ENCODE measurements around the gene ST6GAL2.

ST6GAL2 gene

GRCh38 chr2:106800976-106801655 is 84.9 kb downstream of the ST6GAL2 start:
- no peaks in the 10 kb centered on the region for H3K36me3 ChIP-seq (ENCODE audit: control insufficient read depth, insufficient read depth, low read length)
- no peak overlapping the region for H3K27ac ChIP-seq (ENCODE audit: insufficient read depth, low read length, poor library complexity, severe bottlenecking)
- DNase-seq: no peak
- no peaks in the 10 kb centered on the region for H3K9me3 ChIP-seq (ENCODE audit: control insufficient read depth, low read length)
- no peaks in the 10 kb centered on the region for H3K27me3 ChIP-seq (replicated peaks; ENCODE audit: control insufficient read depth, insufficient read depth, low read length, poor library complexity, severe bottlenecking)
- no peaks in the 10 kb centered on the region for H3K4me1 ChIP-seq (ENCODE audit: control insufficient read depth, insufficient read depth, low read length, poor library complexity, severe bottlenecking)
- H3K4me3 ChIP-seq (ENCODE audit: insufficient read depth, low read depth, low read length, poor library complexity, severe bottlenecking): no peak overlapping the region

GRCh38 chr2:106800180-106800579 is 85.8 kb downstream of the ST6GAL2 start:
- H3K9me3 ChIP-seq (ENCODE audit: control insufficient read depth, low read length): no peaks in the 10 kb centered on the region
- no peaks in the 10 kb centered on the region for H3K36me3 ChIP-seq (ENCODE audit: control insufficient read depth, insufficient read depth, low read length)
- no peaks in the 10 kb centered on the region for H3K4me1 ChIP-seq (ENCODE audit: control insufficient read depth, insufficient read depth, low read length, poor library complexity, severe bottlenecking)
- no peaks in the 10 kb centered on the region for H3K27me3 ChIP-seq (replicated peaks; ENCODE audit: control insufficient read depth, insufficient read depth, low read length, poor library complexity, severe bottlenecking)
- no peak for DNase-seq
- H3K27ac ChIP-seq (ENCODE audit: insufficient read depth, low read length, poor library complexity, severe bottlenecking): no peak overlapping the region
- H3K4me3 ChIP-seq (ENCODE audit: insufficient read depth, low read depth, low read length, poor library complexity, severe bottlenecking): no peak overlapping the region

DNA sequence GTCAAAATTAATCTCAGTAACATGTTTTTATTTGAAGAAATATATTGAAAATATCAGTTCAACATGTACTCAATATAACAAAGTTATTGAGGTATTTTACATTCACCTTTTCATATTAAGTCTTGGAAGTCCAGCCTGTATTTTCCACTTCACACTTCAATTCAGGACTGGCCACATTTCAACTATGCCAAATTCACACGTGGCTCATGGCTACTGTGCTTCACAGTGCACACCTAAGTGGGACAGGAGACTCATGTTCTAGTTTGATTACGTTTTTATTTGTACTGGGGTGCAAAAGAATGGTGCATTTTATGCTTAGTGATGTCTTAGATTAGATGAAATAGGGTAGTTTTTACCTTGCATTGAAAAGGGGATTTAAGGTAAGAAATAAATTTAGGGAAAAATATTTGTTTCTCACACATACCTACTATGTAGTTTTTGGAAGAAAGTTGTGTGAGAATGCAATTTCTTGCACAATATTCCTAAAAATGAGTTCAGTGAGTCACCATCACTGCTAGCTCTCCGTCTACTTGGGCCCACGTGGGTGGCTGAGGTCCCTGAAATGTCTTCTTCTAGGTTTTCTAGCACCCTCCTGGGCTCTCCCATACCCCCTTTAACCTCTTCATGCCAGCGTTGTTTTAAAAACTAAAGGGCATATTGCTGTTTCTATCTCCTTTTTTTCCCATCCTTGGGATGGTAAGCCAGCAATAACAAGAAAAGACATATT is 87.0 kb downstream of the ST6GAL2 start:
- no peaks in the 10 kb centered on the region for H3K4me1 ChIP-seq (ENCODE audit: control insufficient read depth, insufficient read depth, low read length, poor library complexity, severe bottlenecking)
- H3K9me3 ChIP-seq (ENCODE audit: control insufficient read depth, low read length): no peaks in the 10 kb centered on the region
- no peak overlapping the region for H3K4me3 ChIP-seq (ENCODE audit: insufficient read depth, low read depth, low read length, poor library complexity, severe bottlenecking)
- H3K27me3 ChIP-seq (replicated peaks; ENCODE audit: control insufficient read depth, insufficient read depth, low read length, poor library complexity, severe bottlenecking): no peaks in the 10 kb centered on the region
- H3K36me3 ChIP-seq (ENCODE audit: control insufficient read depth, insufficient read depth, low read length): no peaks in the 10 kb centered on the region
- H3K27ac ChIP-seq (ENCODE audit: insufficient read depth, low read length, poor library complexity, severe bottlenecking): no peak overlapping the region
- DNase-seq: no peak

- Histone ChIP-seq H3K27ac (ENCODE audit: insufficient read depth, low read length, poor library complexity, severe bottlenecking) (no peak overlapping the region), H3K36me3 (ENCODE audit: control insufficient read depth, insufficient read depth, low read length) (no peaks in the 10 kb centered on the region), H3K27me3 (replicated peaks; ENCODE audit: control insufficient read depth, insufficient read depth, low read length, poor library complexity, severe bottlenecking) (no peaks in the 10 kb centered on the region), H3K4me3 (ENCODE audit: insufficient read depth, low read depth, low read length, poor library complexity, severe bottlenecking) (no peak overlapping the region), H3K4me1 (ENCODE audit: control insufficient read depth, insufficient read depth, low read length, poor library complexity, severe bottlenecking) (no peaks in the 10 kb centered on the region), H3K9me3 (ENCODE audit: control insufficient read depth, low read length) (no peaks in the 10 kb centered on the region)
- no peak for DNase-seq
These were observed 88.5 kb downstream of the ST6GAL2 start for GRCh38 chr2:106797494-106797893.

DNA sequence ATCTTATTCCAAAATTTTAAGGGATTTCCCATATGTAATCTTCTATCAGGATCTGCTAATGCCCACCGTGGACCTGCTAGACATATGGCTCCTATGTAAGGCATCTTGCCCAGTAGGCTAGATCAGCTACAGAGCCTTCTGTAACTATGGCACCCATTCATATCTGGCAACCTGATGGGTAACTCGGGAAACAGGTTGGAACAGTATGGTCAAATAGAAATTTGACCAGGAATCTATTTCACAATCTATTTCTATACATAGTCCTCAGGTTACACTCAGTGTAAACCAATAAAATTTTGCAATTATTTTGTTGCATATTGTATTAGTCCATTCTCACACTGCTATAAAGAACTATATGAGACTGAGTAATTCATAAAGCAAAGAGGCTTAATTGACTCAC is 93.3 kb downstream of the ST6GAL2 start:
- Histone ChIP-seq H3K4me3 (ENCODE audit: insufficient read depth, low read depth, low read length, poor library complexity, severe bottlenecking) (no peak overlapping the region), H3K36me3 (ENCODE audit: control insufficient read depth, insufficient read depth, low read length) (no peaks in the 10 kb centered on the region), H3K9me3 (ENCODE audit: control insufficient read depth, low read length) (no peaks in the 10 kb centered on the region), H3K4me1 (ENCODE audit: control insufficient read depth, insufficient read depth, low read length, poor library complexity, severe bottlenecking) (no peaks in the 10 kb centered on the region), H3K27ac (ENCODE audit: insufficient read depth, low read length, poor library complexity, severe bottlenecking) (no peak overlapping the region), H3K27me3 (replicated peaks; ENCODE audit: control insufficient read depth, insufficient read depth, low read length, poor library complexity, severe bottlenecking) (no peaks in the 10 kb centered on the region)
- DNase-seq: no peak

DNA sequence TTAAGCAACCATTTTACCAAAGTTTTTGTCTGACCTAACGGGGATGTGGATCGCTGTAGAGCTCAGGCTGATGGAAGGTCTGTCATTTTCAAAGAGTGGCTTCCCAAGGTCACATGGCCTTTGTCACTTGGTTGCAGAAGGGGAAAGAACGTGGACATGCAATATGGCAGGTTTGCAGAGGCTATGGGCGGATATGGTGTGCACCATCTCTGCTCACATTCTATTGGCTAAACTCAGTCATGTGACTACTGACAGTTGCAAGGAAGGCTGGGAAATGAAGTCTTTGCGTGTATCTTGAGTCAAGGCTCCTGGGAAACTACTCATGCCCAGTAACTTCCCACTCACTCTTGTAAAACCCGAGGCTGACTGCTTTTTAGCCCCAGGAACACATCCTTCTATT is 96.8 kb downstream of the ST6GAL2 start:
- H3K27me3 ChIP-seq (replicated peaks; ENCODE audit: control insufficient read depth, insufficient read depth, low read length, poor library complexity, severe bottlenecking): no peaks in the 10 kb centered on the region
- no peaks in the 10 kb centered on the region for H3K4me1 ChIP-seq (ENCODE audit: control insufficient read depth, insufficient read depth, low read length, poor library complexity, severe bottlenecking)
- H3K27ac ChIP-seq (ENCODE audit: insufficient read depth, low read length, poor library complexity, severe bottlenecking): no peak overlapping the region
- H3K9me3 ChIP-seq (ENCODE audit: control insufficient read depth, low read length): no peaks in the 10 kb centered on the region
- H3K4me3 ChIP-seq (ENCODE audit: insufficient read depth, low read depth, low read length, poor library complexity, severe bottlenecking): no peak overlapping the region
- H3K36me3 ChIP-seq (ENCODE audit: control insufficient read depth, insufficient read depth, low read length): no peaks in the 10 kb centered on the region
- no peak for DNase-seq

DNA sequence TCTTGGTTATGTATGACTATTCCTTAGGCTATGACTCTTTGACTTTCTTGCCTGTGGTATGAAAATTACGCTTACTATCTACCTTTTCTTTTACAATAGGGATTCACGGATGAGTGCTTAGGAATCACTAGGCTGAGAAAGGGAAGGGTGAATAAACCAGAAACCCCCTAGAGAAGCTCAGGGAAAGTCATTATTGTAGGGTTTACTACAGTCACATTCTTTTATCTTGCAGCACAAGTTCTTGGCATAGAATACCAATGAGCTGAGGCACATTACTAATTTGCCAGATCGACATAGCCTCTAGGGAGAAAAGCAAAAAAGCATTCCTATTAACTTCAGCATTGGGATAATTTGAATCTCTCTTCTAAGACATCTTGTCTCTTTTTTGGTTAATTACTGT is 103.3 kb downstream of the ST6GAL2 start:
- DNase-seq: no peak
- Histone ChIP-seq H3K27ac (ENCODE audit: insufficient read depth, low read length, poor library complexity, severe bottlenecking) (no peak overlapping the region), H3K9me3 (ENCODE audit: control insufficient read depth, low read length) (no peaks in the 10 kb centered on the region), H3K27me3 (replicated peaks; ENCODE audit: control insufficient read depth, insufficient read depth, low read length, poor library complexity, severe bottlenecking) (no peaks in the 10 kb centered on the region), H3K4me1 (ENCODE audit: control insufficient read depth, insufficient read depth, low read length, poor library complexity, severe bottlenecking) (no peaks in the 10 kb centered on the region), H3K36me3 (ENCODE audit: control insufficient read depth, insufficient read depth, low read length) (no peaks in the 10 kb centered on the region), H3K4me3 (ENCODE audit: insufficient read depth, low read depth, low read length, poor library complexity, severe bottlenecking) (no peak overlapping the region)

GRCh38 chr2:106781196-106781595 is 104.8 kb downstream of the ST6GAL2 start:
- no peaks in the 10 kb centered on the region for H3K36me3 ChIP-seq (ENCODE audit: control insufficient read depth, insufficient read depth, low read length)
- no peaks in the 10 kb centered on the region for H3K27me3 ChIP-seq (replicated peaks; ENCODE audit: control insufficient read depth, insufficient read depth, low read length, poor library complexity, severe bottlenecking)
- H3K4me3 ChIP-seq (ENCODE audit: insufficient read depth, low read depth, low read length, poor library complexity, severe bottlenecking): no peak overlapping the region
- no peaks in the 10 kb centered on the region for H3K9me3 ChIP-seq (ENCODE audit: control insufficient read depth, low read length)
- no peak overlapping the region for H3K27ac ChIP-seq (ENCODE audit: insufficient read depth, low read length, poor library complexity, severe bottlenecking)
- H3K4me1 ChIP-seq (ENCODE audit: control insufficient read depth, insufficient read depth, low read length, poor library complexity, severe bottlenecking): no peaks in the 10 kb centered on the region
- no peak for DNase-seq

DNA sequence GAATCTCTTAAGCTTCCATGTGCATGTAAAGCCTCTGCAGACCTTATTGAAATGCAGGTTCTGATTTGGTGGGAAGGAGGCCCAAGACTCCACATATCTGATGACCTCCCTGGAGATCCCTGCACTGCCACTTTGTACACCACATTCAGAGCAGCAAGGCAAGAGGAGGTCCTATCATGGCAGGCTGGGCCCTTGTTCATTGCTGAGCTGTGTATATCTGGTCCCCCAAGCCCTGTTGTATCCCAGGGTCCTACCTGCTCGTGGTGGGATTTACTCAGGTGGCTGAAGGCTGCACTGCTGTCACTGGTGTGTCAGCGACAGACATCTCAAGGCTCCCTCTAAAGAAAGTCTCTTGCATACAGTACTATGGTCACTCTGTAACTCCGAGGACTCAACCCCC is 114.2 kb downstream of the ST6GAL2 start:
- no peak for DNase-seq
- Histone ChIP-seq H3K9me3 (ENCODE audit: control insufficient read depth, low read length) (no peaks in the 10 kb centered on the region), H3K27ac (ENCODE audit: insufficient read depth, low read length, poor library complexity, severe bottlenecking) (no peak overlapping the region), H3K4me3 (ENCODE audit: insufficient read depth, low read depth, low read length, poor library complexity, severe bottlenecking) (no peak overlapping the region), H3K4me1 (ENCODE audit: control insufficient read depth, insufficient read depth, low read length, poor library complexity, severe bottlenecking) (no peaks in the 10 kb centered on the region), H3K27me3 (replicated peaks; ENCODE audit: control insufficient read depth, insufficient read depth, low read length, poor library complexity, severe bottlenecking) (no peaks in the 10 kb centered on the region), H3K36me3 (ENCODE audit: control insufficient read depth, insufficient read depth, low read length) (no peaks in the 10 kb centered on the region)

- H3K27me3 ChIP-seq (replicated peaks; ENCODE audit: control insufficient read depth, insufficient read depth, low read length, poor library complexity, severe bottlenecking): no peaks in the 10 kb centered on the region
- no peak for DNase-seq
- H3K9me3 ChIP-seq (ENCODE audit: control insufficient read depth, low read length): no peaks in the 10 kb centered on the region
- no peaks in the 10 kb centered on the region for H3K36me3 ChIP-seq (ENCODE audit: control insufficient read depth, insufficient read depth, low read length)
- H3K27ac ChIP-seq (ENCODE audit: insufficient read depth, low read length, poor library complexity, severe bottlenecking): no peak overlapping the region
- no peaks in the 10 kb centered on the region for H3K4me1 ChIP-seq (ENCODE audit: control insufficient read depth, insufficient read depth, low read length, poor library complexity, severe bottlenecking)
- H3K4me3 ChIP-seq (ENCODE audit: insufficient read depth, low read depth, low read length, poor library complexity, severe bottlenecking): no peak overlapping the region
These were observed 115.0 kb downstream of the ST6GAL2 start for GRCh38 chr2:106770986-106771385.
